ENCODE measurements around the gene KDF1.

DNA sequence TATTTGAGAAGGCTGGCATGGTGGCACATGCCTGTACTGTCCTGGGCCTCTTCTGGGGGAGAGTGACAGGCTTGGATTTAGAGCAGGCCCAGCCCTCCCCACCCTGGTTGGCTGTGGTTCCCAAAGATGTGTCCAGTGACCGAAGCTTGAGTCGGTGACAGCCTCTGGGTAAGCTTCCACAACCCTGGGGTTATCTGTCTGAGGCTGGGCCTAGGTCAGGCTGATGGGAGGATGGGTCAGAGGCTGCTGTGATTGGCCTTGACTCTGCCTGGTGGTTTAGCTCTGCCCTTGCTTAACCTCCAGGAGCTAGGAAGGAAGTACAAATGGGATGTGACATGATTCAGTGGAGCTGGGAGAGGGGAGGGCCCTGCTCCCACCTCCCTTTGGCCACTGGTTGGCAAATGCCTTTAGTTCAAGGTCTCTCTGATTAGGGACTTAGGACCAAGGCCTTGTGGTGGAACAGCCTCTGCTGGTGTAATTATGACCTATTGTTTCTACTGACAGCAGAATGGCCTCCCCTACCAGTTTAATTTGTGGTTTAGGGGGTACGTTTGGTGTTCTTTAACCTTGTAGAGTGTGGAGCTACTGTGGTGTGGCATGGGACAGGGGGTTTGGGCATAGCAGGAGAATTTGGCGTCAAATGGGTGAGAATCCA, 22.1 kb downstream of the KDF1 start:
- TF ChIP-seq POLR2A (IDR thresholded peaks at IDR 0.05) (no peak), CTCF (IDR thresholded peaks at IDR 0.05) (no peak)
